Ovary (tissue), 3 donors: Measurements from ENCODE around the gene NAB1.

Experiments
- CTCF ChIP-seq, 3 donors: fragments of 450-650 bp in 2 of 3; fragments of 200-600 bp in 1 of 3; IDR thresholded peaks; one replicate each; pipeline versions ENCODE4 v1.5.1 to v1.8.0; 2016 to 2022; ENCODE audit warnings: antibody characterized with exemption in 3 of 3, mild to moderate bottlenecking in 1 of 3
- EP300 ChIP-seq: sonication (generic); formaldehyde crosslinking; IDR thresholded peaks from one replicate; pipeline ENCODE4 v1.6.1; 2017; ENCODE audit warnings: antibody characterized with exemption
- POLR2A ChIP-seq: fragments of 450-650 bp; IDR thresholded peaks from one replicate; pipeline ENCODE4 v1.6.1; 2017; ENCODE audit warnings: antibody characterized with exemption, mild to moderate bottlenecking, moderate library complexity
- donor health status: DM: no; HTN: no; CAD: no.

GRCh38 chr2:190640117-190640516 is 8.8 kb upstream of the NAB1 start:
- no peak for TF ChIP-seq CTCF (IDR thresholded peaks at IDR 0.05)
- no peak for TF ChIP-seq POLR2A
- TF ChIP-seq EP300 = no peak
